GM03348 (cell line): ENCODE results near the gene FAM117A.

Experiments used
- DNase-seq: peaks from one replicate; pipeline ENCODE4 v3.0.0; 2012; ENCODE audit warnings: low spot score

Gene FAM117A

GRCh38 chr17:49762151-49762941 is 1.6 kb downstream of the FAM117A start:
- no peak for DNase-seq

- DNase-seq, result no peak
Measured at GRCh38 chr17:49760932-49761558, 2.9 kb downstream of the FAM117A start.

- DNase-seq, result no peak
Measured at GRCh38 chr17:49760296-49760695, 3.6 kb downstream of the FAM117A start.

- no peak for DNase-seq
Measured at GRCh38 chr17:49759203-49759602, 4.7 kb downstream of the FAM117A start.

- DNase-seq, result peak; percentile 32
Measured at GRCh38 chr17:49758464-49759010, 5.4 kb downstream of the FAM117A start.

- no peak for DNase-seq
Measured at GRCh38 chr17:49757151-49757777, 6.7 kb downstream of the FAM117A start.

- DNase-seq, result no peak
Measured at GRCh38 chr17:49756323-49757150, 7.4 kb downstream of the FAM117A start.

- DNase-seq, result no peak
Measured at GRCh38 chr17:49755663-49756283, 8.2 kb downstream of the FAM117A start.

- peak; percentile 19 for DNase-seq
Measured at GRCh38 chr17:49753959-49754391, 10.0 kb downstream of the FAM117A start.

GRCh38 chr17:49752508-49752907 is 11.4 kb downstream of the FAM117A start:
- DNase-seq, result no peak

GRCh38 chr17:49749730-49750129 is 14.2 kb downstream of the FAM117A start:
- DNase-seq, result no peak

GRCh38 chr17:49748791-49749190 is 15.1 kb downstream of the FAM117A start:
- no peak for DNase-seq

GRCh38 chr17:49748223-49748622 is 15.7 kb downstream of the FAM117A start:
- DNase-seq, result no peak

GRCh38 chr17:49747632-49748031 is 16.3 kb downstream of the FAM117A start:
- DNase-seq, result no peak

GRCh38 chr17:49746791-49747490 is 17.0 kb downstream of the FAM117A start:
- DNase-seq, result no peak

GRCh38 chr17:49745175-49746139 is 18.5 kb downstream of the FAM117A start:
- no peak for DNase-seq

- DNase-seq, result no peak
Measured at GRCh38 chr17:49742166-49742638, 21.7 kb downstream of the FAM117A start.

- no peak for DNase-seq
Measured at GRCh38 chr17:49741692-49742076, 22.2 kb downstream of the FAM117A start.

- peak; percentile 39 for DNase-seq
Measured at GRCh38 chr17:49741009-49741691, 22.8 kb downstream of the FAM117A start.
